GM18498 (cell line): ENCODE measurements around the gene METTL21A.

Experiments used
- ATAC-seq: cut with Tn5 transposase; IDR thresholded peaks from one replicate; pipeline ENCODE4 v1.9.1; 2021; ENCODE audit warnings: mild to moderate bottlenecking, moderate library complexity; ENCODE audit not compliant: unreplicated experiment

METTL21A gene

DNA sequence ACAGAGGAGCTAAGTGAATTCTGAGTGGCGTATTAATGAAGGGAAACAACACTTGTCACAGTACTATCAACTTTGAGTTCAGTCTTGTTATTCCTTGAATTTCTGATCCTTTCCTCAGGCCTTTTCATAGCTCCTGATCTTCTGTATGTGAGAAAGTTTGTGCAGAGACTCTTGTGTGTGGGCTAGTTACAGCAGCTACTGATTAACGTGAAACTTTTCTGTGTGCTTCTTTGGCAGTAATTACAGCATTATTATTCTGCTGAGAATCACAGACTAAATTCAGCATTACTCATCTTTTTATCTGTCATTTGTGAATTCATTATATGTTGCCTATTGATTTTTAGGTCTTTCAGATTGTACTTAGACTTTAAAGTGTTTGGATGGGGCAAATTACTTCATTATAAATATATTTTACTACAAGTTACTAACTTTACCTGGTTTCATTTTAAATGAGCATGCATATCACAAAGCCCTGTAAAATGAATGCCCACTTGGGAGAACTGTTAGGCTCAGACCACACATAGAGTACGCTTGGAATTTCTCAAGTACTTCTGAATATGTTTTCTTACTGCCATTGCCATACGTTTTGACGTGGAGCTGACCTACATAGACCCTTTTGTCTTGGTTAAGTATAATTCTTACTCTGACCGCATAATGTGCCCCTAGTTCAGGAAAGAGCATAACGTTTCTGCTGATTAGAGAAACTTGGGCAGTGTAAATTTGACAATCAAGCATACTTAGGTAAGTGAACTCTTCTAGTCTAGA, 59.3 kb downstream of the METTL21A start:
- ATAC-seq = no peak
